Activated CD8-positive, alpha-beta memory T cell treated with anti-CD3 and anti-CD28 coated beads, Interleukin-2, amount 50 U/mL, for 4 hours (primary cell): ENCODE measurements around the gene SYT14.
"Not testable (repeated sequence)": the region's sequence is repeated elsewhere in the genome, so short reads cannot be mapped to it uniquely, and the experiment has no call there.

Experiments
- DNase-seq: peaks from one replicate; pipeline ENCODE4 v3.0.0-alpha.2; 2020

The SYT14 gene

GRCh38 chr1:210123924-210124589, 186.0 kb downstream of the SYT14 start:
- DNase-seq = no peak

GRCh38 chr1:210124736-210125135, 186.7 kb downstream of the SYT14 start:
- no peak for DNase-seq

- DNase-seq = no peak
These were observed 187.1 kb downstream of the SYT14 start for GRCh38 chr1:210125143-210125542.

DNA sequence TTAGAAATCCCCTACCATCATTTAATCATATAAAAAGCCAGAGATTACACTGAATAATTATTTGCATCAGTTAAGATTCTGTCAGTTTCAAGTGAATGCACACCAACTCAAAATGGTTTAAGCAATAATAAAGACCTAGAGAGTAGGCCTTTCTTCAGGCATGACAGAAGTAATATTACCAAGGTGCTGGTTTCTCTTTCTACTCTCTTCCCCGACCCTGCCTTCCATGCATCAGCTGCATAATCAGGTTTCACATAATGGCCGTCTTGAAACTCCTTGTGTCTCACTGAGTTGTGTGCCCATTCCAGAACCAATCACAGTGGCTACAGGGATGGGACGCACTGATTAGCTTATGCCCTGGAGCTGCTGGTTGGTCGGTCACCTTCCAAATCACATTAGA, 191.1 kb downstream of the SYT14 start:
- no peak for DNase-seq

GRCh38 chr1:210129759-210130158, 191.7 kb downstream of the SYT14 start:
- DNase-seq = no peak

GRCh38 chr1:210132582-210132981, 194.6 kb downstream of the SYT14 start:
- no peak for DNase-seq

DNA sequence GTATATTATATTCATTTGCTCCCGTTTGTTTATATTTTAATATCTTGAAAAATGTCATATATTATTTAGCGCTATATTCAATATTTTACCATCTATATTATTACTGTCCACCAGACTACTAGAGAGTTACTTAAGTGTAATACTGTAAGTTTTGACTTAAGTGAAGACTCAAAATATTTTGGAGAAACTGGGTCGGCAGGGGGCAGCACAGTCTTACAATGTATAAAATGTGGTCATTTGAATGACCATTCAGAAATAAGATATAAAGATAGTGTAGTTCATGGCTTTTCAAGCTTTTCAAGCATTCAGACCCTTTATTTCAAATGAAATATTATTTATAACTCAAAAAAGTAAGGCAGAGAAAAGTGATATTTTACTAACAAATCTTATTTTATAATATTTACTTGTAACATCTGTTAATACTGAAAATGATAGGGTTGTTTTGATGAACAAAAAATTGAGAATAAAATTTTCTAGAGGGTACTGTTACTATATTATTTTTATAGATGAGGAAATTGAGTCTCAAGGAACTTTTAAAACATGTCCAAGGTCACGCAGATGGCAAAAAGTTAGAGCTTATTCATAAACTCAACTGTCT, 205.5 kb downstream of the SYT14 start:
- peak; percentile 18 for DNase-seq

DNA sequence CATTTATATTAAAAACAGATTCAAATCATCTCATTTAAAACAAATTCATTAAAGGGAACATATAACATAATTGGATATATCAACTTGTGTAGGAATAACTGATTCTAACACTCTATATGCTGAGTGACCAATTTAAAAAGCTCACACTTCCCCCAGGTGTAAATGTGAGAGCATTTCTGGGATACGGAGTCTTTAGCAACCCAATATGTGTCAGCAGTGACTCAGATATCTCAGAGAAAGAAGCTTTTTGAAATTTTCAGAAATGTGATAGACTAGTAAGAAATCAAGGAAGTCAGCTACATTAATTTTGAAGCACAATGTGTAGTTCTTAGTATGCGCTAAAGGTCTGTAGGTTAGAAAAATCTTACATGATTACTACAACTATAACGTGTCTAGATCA, 206.7 kb downstream of the SYT14 start:
- DNase-seq = no peak

GRCh38 chr1:210151052-210151672, 213.1 kb downstream of the SYT14 start:
- no peak for DNase-seq

DNA sequence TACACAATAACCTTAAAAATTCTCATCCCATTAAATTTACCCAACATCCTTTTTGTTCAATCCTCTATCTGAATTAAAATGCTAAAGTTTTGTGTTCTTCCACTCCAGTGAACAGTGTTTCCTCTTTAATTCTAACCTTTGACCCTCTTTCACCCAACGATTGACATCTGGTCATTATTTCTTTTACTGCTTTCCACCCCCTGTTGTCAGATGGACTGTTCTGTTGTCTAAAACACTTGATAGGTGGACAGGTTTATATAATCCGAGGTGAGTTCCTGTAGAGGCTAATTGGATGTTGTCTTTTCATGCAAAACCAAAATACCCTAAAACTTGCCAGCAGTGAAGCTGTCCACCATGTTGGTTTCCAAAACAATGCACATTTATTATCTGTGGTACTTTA, 221.2 kb downstream of the SYT14 start:
- DNase-seq = no peak

DNA sequence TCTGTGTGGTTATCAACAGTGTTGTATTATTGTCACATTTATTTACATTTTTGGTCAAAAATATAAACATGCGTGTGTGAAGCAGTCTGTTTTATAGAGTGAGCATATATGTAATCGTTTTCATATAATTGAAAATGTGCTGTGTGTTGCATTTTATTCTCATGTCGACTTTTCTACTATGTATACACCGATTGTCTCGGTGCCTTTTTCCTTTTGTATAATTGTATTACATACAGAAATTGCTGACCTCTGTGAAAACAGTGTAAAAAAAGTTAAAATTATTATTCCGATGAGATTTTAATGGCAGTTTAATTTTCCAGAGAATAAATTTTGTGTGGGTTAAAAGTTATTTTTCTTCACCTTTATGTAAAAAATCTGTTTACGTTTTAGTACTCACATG, 232.2 kb downstream of the SYT14 start:
- DNase-seq = no peak

DNA sequence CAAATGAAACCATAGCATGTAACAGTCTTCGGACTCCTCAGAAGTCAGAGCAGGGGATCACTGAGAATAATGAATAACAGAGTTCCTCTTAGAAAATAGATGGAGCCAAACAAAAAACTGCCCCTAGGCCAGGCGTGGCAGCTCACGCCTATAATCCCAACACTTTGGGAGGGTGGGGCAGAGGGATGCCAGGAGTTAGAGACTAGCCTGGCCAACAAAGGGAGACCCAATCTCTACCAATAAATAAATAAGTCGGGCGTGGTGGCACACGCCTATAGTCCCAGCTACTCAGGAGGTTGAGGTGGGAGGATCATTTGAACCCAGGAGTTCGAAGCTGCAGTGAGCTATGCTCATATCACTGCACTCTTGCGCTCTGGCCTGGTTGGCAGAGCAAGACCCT, 236.1 kb downstream of the SYT14 start:
- no peak for DNase-seq

DNA sequence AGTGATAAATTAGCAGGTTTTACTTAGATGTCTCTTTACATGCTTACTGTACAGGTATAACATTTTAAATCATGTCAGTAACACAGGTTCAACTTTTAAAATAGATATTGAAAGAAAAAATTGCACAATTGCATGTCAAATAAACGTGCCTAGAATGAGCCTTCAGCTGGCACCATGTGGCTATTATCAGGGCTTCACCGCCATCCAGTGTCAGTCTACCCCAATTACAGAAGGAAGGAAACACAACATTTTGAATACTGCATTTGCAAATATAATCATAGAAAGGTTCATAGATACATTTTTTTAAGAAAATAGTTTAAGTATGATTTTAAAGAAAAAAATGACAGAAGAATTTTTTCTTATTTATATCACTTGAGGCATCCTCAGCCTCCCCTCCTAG, 247.0 kb downstream of the SYT14 start:
- no peak for DNase-seq

DNA sequence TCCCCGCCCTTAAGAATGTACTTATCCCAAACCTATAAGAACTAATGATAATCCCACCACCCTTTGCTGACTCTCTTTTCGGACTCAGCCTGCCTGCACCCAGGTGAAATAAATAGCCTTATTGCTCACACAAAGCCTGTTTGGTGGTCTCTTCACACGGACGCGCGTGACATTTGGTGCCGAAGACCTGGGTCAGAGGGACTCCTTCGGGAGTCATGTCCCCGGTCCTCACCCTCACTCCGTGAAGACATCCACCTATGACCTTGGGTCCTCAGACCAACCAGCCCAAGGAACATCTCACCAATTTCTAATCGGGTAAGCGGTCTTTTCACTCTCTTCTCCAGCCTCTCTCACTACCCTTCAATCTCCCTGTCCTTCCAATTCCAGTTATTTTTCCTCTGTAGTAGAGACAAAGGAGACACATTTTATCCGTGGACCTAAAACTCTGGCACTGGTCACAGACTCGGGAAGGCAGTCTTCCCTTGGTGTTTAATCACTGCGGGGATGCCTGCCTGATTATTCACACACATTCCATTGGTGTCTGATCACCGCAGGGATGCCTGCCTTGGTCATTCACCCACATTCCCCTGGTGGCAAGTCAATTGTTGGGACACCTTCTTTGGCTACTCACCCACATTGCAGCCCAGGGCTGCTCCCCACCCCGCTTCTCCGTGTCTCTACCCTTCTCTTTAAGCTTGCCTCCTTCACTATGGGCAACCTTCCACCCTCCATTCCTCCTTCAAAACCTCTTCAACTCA, 250.0 kb downstream of the SYT14 start:
- not testable (repeated sequence) for DNase-seq

GRCh38 chr1:210189426-210189825, 251.4 kb downstream of the SYT14 start:
- DNase-seq = no peak

GRCh38 chr1:210195635-210196160, 257.7 kb downstream of the SYT14 start:
- no peak for DNase-seq

DNA sequence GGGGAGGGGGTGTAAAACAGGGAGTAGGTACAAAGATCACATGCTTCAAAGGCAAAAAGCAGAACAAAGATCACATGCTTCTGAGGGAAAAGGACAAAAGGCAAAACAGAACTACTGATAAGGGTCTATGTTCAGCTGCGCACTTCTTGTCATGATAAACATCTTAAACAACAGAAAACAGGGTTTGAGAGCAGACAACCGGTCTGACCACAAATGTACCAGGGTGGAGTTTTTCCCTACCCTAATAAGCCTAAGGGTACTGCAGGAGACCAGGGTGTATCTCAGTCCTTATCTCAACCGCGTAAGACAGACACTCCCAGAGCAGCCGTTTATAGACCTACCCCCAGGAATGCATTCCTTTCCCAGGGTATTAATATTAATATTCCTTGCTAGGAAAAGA, 258.2 kb downstream of the SYT14 start:
- DNase-seq = not testable (repeated sequence)

GRCh38 chr1:210198840-210199239, 260.8 kb downstream of the SYT14 start:
- no peak for DNase-seq

- no peak for DNase-seq
These were observed 262.2 kb downstream of the SYT14 start for GRCh38 chr1:210200124-210200736.

GRCh38 chr1:210201681-210202080, 263.7 kb downstream of the SYT14 start:
- no peak for DNase-seq

DNA sequence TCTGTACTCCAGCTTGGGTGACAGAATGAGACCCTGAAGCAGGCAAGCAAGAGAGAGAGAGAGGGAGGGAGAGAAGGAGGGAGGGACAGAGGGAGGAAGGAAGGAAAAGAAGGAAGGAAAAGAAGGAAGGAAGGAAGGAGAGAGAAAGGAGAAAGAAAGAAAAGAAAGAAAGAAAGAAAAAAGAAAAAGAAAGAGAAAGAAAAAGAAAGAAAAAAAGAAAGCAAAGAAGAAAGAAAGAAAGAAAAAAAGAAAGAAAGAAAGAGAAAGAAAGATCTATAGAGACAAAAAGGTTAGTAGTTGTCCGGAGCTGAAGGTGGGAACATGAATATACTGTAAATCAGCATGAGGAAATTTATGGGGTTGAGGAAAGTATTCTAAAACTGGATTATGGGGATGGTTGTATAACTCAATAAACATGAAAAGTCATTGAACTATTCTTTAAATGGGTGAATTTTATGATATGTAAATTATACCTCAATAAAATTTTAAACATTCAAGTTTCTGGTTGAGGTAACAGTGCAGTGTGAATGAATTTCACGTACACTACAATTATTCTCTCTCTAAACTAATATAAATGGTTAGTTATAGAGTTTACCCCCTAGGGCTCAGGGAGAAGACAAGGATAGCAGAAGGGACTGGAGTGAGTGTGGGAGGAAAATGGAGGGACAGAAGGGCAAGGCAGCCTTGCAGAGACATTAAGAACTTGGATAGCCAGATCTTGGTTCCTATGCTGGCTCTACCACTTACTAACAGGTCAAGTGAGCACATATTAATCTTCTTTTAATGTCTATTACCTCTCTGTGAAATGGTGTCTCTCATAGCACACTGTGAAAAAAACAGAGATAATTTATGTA, 269.8 kb downstream of the SYT14 start:
- no peak for DNase-seq

GRCh38 chr1:210213335-210213734, 275.3 kb downstream of the SYT14 start:
- DNase-seq = no peak
